ENCODE data around the gene C1orf21. TPM values are rescaled to one million over a fixed set of nuclear protein-coding genes. Genes with fewer than 3 reads are reported as not detected.

The C1orf21 gene
- polyA plus RNA-seq, 3 donors: 0.23 to 1.1 (median 0.28) TPM

- peaks cover 8% of the 10 kb centered on the region for H3K4me1 Mint-ChIP-seq
- no peaks in the 10 kb centered on the region for H3K36me3 ChIP-seq (replicated peaks in 1 of 2; ENCODE audit: control insufficient read depth in 1 of 2, insufficient read depth in 2 of 2, low read length in 2 of 2)
- no peaks in the 10 kb centered on the region for H4K20me1 ChIP-seq (ENCODE audit: insufficient read depth, low read length)
- no peaks in the 10 kb centered on the region for H3K36me3 Mint-ChIP-seq
- H3K27ac Mint-ChIP-seq: no peak overlapping the region
- no peak overlapping the region for H3K4me2 ChIP-seq (replicated peaks; ENCODE audit: extremely low read depth, low read length, poor library complexity, severe bottlenecking)
- no peaks in the 10 kb centered on the region for H3K9me3 ChIP-seq (replicated peaks in 1 of 2; ENCODE audit: control insufficient read depth in 1 of 2, insufficient read depth in 1 of 2, low read length in 2 of 2)
- H3K9me3 Mint-ChIP-seq: peaks cover 0 to 1% (median 0%) of the 10 kb centered on the region in 7 donors
- H2AFZ ChIP-seq (ENCODE audit: insufficient read depth, low read depth, low read length, poor library complexity, severe bottlenecking): no peak overlapping the region
- H3K4me3 Mint-ChIP-seq: no peak overlapping the region
- no peaks in the 10 kb centered on the region for H3K79me2 ChIP-seq (ENCODE audit: insufficient read depth, low read length)
- TF ChIP-seq CTCF (IDR thresholded peaks at IDR 0.05): no peak
- H3K27ac ChIP-seq (ENCODE audit: low read depth in 1 of 2, low read length in 2 of 2): no peak overlapping the region
- no peaks in the 10 kb centered on the region for H3K27me3 ChIP-seq (ENCODE audit: control insufficient read depth in 2 of 2, insufficient read depth in 2 of 2, low read length in 2 of 2)
- no peaks in the 10 kb centered on the region for H3K4me1 ChIP-seq (ENCODE audit: control insufficient read depth in 1 of 2, insufficient read depth in 2 of 2, low read length in 2 of 2)
- H3K9ac ChIP-seq (ENCODE audit: insufficient read depth, low read length, poor library complexity, severe bottlenecking): no peak overlapping the region
- no peak overlapping the region for H3K4me3 ChIP-seq (replicated peaks in 1 of 3; ENCODE audit: low read depth in 2 of 3, low read length in 3 of 3)
- DNase-seq: no peak
- intact Hi-C loops (cut with micrococcal nuclease): no loop called here
- H3K27me3 Mint-ChIP-seq (ENCODE audit: low read depth in 3 of 3): peaks cover 0 to 3% (median 2%) of the 10 kb centered on the region in 3 donors
These were observed 19.6 kb downstream of the C1orf21 start for GRCh38 chr1:184406479-184406878.

- H4K20me1 ChIP-seq (ENCODE audit: insufficient read depth, low read length): no peaks in the 10 kb centered on the region
- no peak for TF ChIP-seq CTCF (IDR thresholded peaks at IDR 0.05)
- peaks cover 8% of the 10 kb centered on the region for H3K4me1 Mint-ChIP-seq
These were observed 21.1 kb downstream of the C1orf21 start for GRCh38 chr1:184407816-184408510.

More at GRCh38 chr1:184407816-184408510, 21.1 kb downstream of the C1orf21 start:
- H3K27me3 ChIP-seq (ENCODE audit: control insufficient read depth in 2 of 2, insufficient read depth in 2 of 2, low read length in 2 of 2): no peaks in the 10 kb centered on the region
- no CpG with 5 or more reads among the region's 5 CpGs for WGBS (ENCODE audit: insufficient coverage)
- no peak overlapping the region for H3K9ac ChIP-seq (ENCODE audit: insufficient read depth, low read length, poor library complexity, severe bottlenecking)
- H3K9me3 ChIP-seq (replicated peaks in 1 of 2; ENCODE audit: control insufficient read depth in 1 of 2, insufficient read depth in 1 of 2, low read length in 2 of 2): no peaks in the 10 kb centered on the region
- no peak overlapping the region for H3K4me3 ChIP-seq (replicated peaks in 1 of 3; ENCODE audit: low read depth in 2 of 3, low read length in 3 of 3)
- H3K4me2 ChIP-seq (replicated peaks; ENCODE audit: extremely low read depth, low read length, poor library complexity, severe bottlenecking): no peak overlapping the region
- H3K4me1 ChIP-seq (ENCODE audit: control insufficient read depth in 1 of 2, insufficient read depth in 2 of 2, low read length in 2 of 2): no peaks in the 10 kb centered on the region
- H3K36me3 Mint-ChIP-seq: no peaks in the 10 kb centered on the region
- no peak overlapping the region for H2AFZ ChIP-seq (ENCODE audit: insufficient read depth, low read depth, low read length, poor library complexity, severe bottlenecking)
- peak overlapping the region in 1 of 7 donors; percentile 13 for H3K27ac Mint-ChIP-seq
- H3K9me3 Mint-ChIP-seq: peaks cover 0 to 3% (median 0%) of the 10 kb centered on the region in 7 donors
- DNase-seq: no peak
- no peak overlapping the region for H3K27ac ChIP-seq (ENCODE audit: low read depth in 1 of 2, low read length in 2 of 2)
- H3K79me2 ChIP-seq (ENCODE audit: insufficient read depth, low read length): no peaks in the 10 kb centered on the region
- no peak overlapping the region for H3K4me3 Mint-ChIP-seq
- peaks cover 0 to 3% (median 2%) of the 10 kb centered on the region in 3 donors for H3K27me3 Mint-ChIP-seq (ENCODE audit: low read depth in 3 of 3)
- no peaks in the 10 kb centered on the region for H3K36me3 ChIP-seq (replicated peaks in 1 of 2; ENCODE audit: control insufficient read depth in 1 of 2, insufficient read depth in 2 of 2, low read length in 2 of 2)
- intact Hi-C loops (cut with micrococcal nuclease): no loop called here
